HCT116 (cell line): ENCODE measurements around the gene GALNT2. TPM values are rescaled to one million over a fixed set of nuclear protein-coding genes. Genes with fewer than 3 reads are reported as not detected.

ENCODE experiments used
- ATAC-seq: fragments of 200-7000 bp; cut with Tn5 transposase; 2 replicates; pipeline ENCODE4 v1.9.1; 2020; ENCODE audit warnings: mild to moderate bottlenecking, moderate library complexity
- BruUV-seq: library from RNA; stranded (reverse); fragments of 400-500 nt; replicated peaks from 2 replicates; lab custom pipeline; 2021; lab: Mats Ljungman, UMichigan
- CTCF ChIA-PET: fragments of 300-600 bp; sonication (Branson Sonifier 250); formaldehyde crosslinking; loops from one replicate; lab custom pipeline; 2021; ENCODE audit warnings: antibody characterized with exemption; lab: Charles Lee
- POLR2A ChIA-PET: fragments of 300-600, 350-600 bp; sonication (Branson Sonifier 250); formaldehyde crosslinking; loops from one replicate; lab custom pipeline; 2021; ENCODE audit warnings: antibody characterized with exemption; lab: Charles Lee
- RAD21 ChIA-PET, 2 experiments: fragments of 300-600 bp; sonication (Branson Sonifier 250); formaldehyde crosslinking; loops; one replicate each; lab custom pipeline; 2023; ENCODE audit warnings: low total read pairs in 2 of 2; ENCODE audit not compliant: uncharacterized antibody in 2 of 2, unreplicated experiment in 2 of 2, low non-redundant PET in 1 of 2; lab: Charles Lee
- DNase-seq: peaks from one replicate; pipeline ENCODE4 v3.0.0-alpha.2; 2010; ENCODE audit warnings: low read depth, low spot score
- H2AFZ ChIP-seq: fragments of 200-600 bp; shearing (Covaris generic), sonication (generic); 2 replicates; pipeline ENCODE4 v1.6.1; 2017; ENCODE audit warnings: low read depth, mixed run types, mixed read lengths, antibody characterized with exemption, low read length; ENCODE audit not compliant: poor library complexity, severe bottlenecking
- H3K27ac ChIP-seq: 2 replicates; pipeline ENCODE4 v1.5.1; 2012; ENCODE audit warnings: low read depth, low read length
- H3K27me3 ChIP-seq: fragments of 200-600 bp; sonication (generic); 2 replicates; pipeline ENCODE4 v1.6.1; 2016; ENCODE audit warnings: mixed run types, low read length, mixed read lengths; ENCODE audit not compliant: insufficient read depth
- H3K36me3 ChIP-seq, 2 experiments: fragments of 200-500 bp in 1 of 2; fragments of 200-600 bp in 1 of 2; sonication (Bioruptor generic) in 1 of 2; sonication (generic) in 1 of 2; 2 replicates each; pipeline versions ENCODE4 v1.5.1 to v1.6.1; 2014 to 2016; ENCODE audit warnings: low read length in 2 of 2, inconsistent platforms in 1 of 2, mixed read lengths in 1 of 2, mixed run types in 1 of 2; ENCODE audit not compliant: insufficient read depth in 2 of 2, control insufficient read depth in 1 of 2
- H3K4me1 ChIP-seq, 2 experiments: fragments of 200-600 bp in 1 of 2; sonication (generic) in 1 of 2; 2 replicates each; pipeline versions ENCODE4 v1.5.1 to v1.6.1; 2012 to 2017; ENCODE audit warnings: low read length in 2 of 2, inconsistent platforms in 1 of 2, mild to moderate bottlenecking in 1 of 2, mixed read lengths in 1 of 2, mixed run types in 1 of 2, moderate library complexity in 1 of 2; ENCODE audit not compliant: insufficient read depth in 2 of 2, control insufficient read depth in 1 of 2
- H3K4me2 ChIP-seq: fragments of 200-600 bp; sonication (generic); 2 replicates; pipeline ENCODE4 v1.6.1; 2017; ENCODE audit warnings: mixed run types, low read length, mixed read lengths
- H3K4me3 ChIP-seq, 2 experiments: fragments of 200-600 bp in 1 of 2; sonication (generic) in 1 of 2; replicated peaks in 1 of 2; 2 replicates each; pipeline ENCODE4 v1.5.1; 2011 to 2016; ENCODE audit warnings: low read length in 2 of 2, control low read depth in 1 of 2, low read depth in 1 of 2, mild to moderate bottlenecking in 1 of 2, mixed read lengths in 1 of 2, mixed run types in 1 of 2
- H3K79me2 ChIP-seq: fragments of 200-600 bp; sonication (generic); 2 replicates; pipeline ENCODE4 v1.6.1; 2017; ENCODE audit warnings: mild to moderate bottlenecking, mixed run types, low read length, moderate library complexity, mixed read lengths; ENCODE audit not compliant: insufficient read depth
- H3K9ac ChIP-seq: fragments of 200-600 bp; sonication (generic); 2 replicates; pipeline ENCODE4 v1.6.1; 2016; ENCODE audit warnings: low read length, mixed read lengths
- H3K9me2 ChIP-seq: fragments of 200-600 bp; sonication (generic), shearing (Covaris generic); 2 replicates; pipeline ENCODE4 v1.6.1; 2017; ENCODE audit warnings: mixed run types, mild to moderate bottlenecking, moderate library complexity; ENCODE audit not compliant: insufficient read depth
- H3K9me3 ChIP-seq, 2 experiments: fragments of 200-500 bp in 1 of 2; fragments of 200-600 bp in 1 of 2; sonication (Bioruptor generic) in 1 of 2; sonication (generic) in 1 of 2; 2 replicates each; pipeline ENCODE4 v1.6.1; 2014 to 2017; ENCODE audit warnings: low read length in 2 of 2, mixed read lengths in 2 of 2, inconsistent platforms in 1 of 2, low read depth in 1 of 2, mild to moderate bottlenecking in 1 of 2, mixed run types in 1 of 2, moderate library complexity in 1 of 2; ENCODE audit not compliant: control insufficient read depth in 1 of 2, insufficient read depth in 1 of 2
- H4K20me1 ChIP-seq: fragments of 200-600 bp; sonication (generic), shearing (Covaris generic); 2 replicates; pipeline ENCODE4 v1.6.1; 2017; ENCODE audit warnings: mixed run types, mild to moderate bottlenecking, moderate library complexity; ENCODE audit not compliant: insufficient read depth
- ATF3 ChIP-seq: IDR thresholded peaks from 2 replicates; pipeline ENCODE4 v1.6.1; 2012
- CBX3 ChIP-seq: IDR thresholded peaks from 2 replicates; pipeline ENCODE4 v1.6.1; 2012; ENCODE audit warnings: low read depth
- CEBPB ChIP-seq: IDR thresholded peaks from 2 replicates; pipeline ENCODE4 v1.6.1; 2012; ENCODE audit warnings: low read depth
- CTCF ChIP-seq, 3 experiments: fragments of 200-600 bp in 1 of 3; sonication (generic) in 1 of 3; IDR thresholded peaks in 2 of 3; conservative IDR thresholded peaks in 1 of 3; 2 replicates each; pipeline ENCODE4 v1.5.1; 2012 to 2017; ENCODE audit warnings: low read depth in 2 of 3, low read length in 2 of 3, antibody characterized with exemption in 1 of 3, borderline replicate concordance in 1 of 3, control low read depth in 1 of 3, mild to moderate bottlenecking in 1 of 3, mixed read lengths in 1 of 3, mixed run types in 1 of 3, moderate library complexity in 1 of 3; ENCODE audit not compliant: insufficient read depth in 1 of 3
- ELF1 ChIP-seq: IDR thresholded peaks from 2 replicates; pipeline ENCODE4 v1.6.1; 2012; ENCODE audit warnings: low read depth, borderline replicate concordance
- EZH2phosphoT487 ChIP-seq: fragments of 200-600 bp; IDR thresholded peaks from 2 replicates; pipeline ENCODE4 v1.6.1; 2018; ENCODE audit warnings: antibody characterized with exemption, borderline replicate concordance
- FOSL1 ChIP-seq: IDR thresholded peaks from 2 replicates; pipeline ENCODE4 v1.6.1; 2012; ENCODE audit warnings: low read depth
- MAX ChIP-seq: IDR thresholded peaks from 2 replicates; pipeline ENCODE4 v1.6.1; 2012
- POLR2AphosphoS5 ChIP-seq: IDR thresholded peaks from 2 replicates; pipeline ENCODE4 v1.6.1; 2011; ENCODE audit warnings: mild to moderate bottlenecking, low read depth, low read length, moderate library complexity
- RAD21 ChIP-seq: IDR thresholded peaks from 2 replicates; pipeline ENCODE4 v1.6.1; 2012; ENCODE audit warnings: low read depth, mild to moderate bottlenecking
- SP1 ChIP-seq: IDR thresholded peaks from 2 replicates; pipeline ENCODE4 v1.6.1; 2012; ENCODE audit warnings: low read depth
- SRF ChIP-seq: IDR thresholded peaks from 2 replicates; pipeline ENCODE4 v1.6.1; 2012; ENCODE audit warnings: low read depth
- YY1 ChIP-seq: IDR thresholded peaks from 2 replicates; pipeline ENCODE4 v1.6.1; 2011; ENCODE audit warnings: low read length, low read depth, moderate library complexity, mild to moderate bottlenecking; ENCODE audit not compliant: insufficient replicate concordance; ENCODE audit errors: extremely low read depth
- intact Hi-C: fragments of 100-400 bp; cut with micrococcal nuclease; formaldehyde crosslinking; loops from 2 replicates; pipeline ENCODE4 v1.10.0; 2022
- total RNA-seq: library from RNA; stranded (reverse); gene quantifications from one replicate; pipeline ENCODE4 v1.2.1, GENCODE V29; 2021; ENCODE audit not compliant: unreplicated experiment

GALNT2 gene
- total RNA-seq, 1 experiment from 2014 or later: 40.8 TPM

GRCh38 chr1:230026139-230026538, 40.9 kb upstream of the GALNT2 start:
- Histone ChIP-seq H3K79me2 (no peaks in the 10 kb centered on the region), H3K9me3 (no peaks in the 10 kb centered on the region), H3K27me3 (no peaks in the 10 kb centered on the region), H2AFZ (no peak overlapping the region), H3K9ac (no peak overlapping the region), H4K20me1 (no peaks in the 10 kb centered on the region), H3K9me2 (no peaks in the 10 kb centered on the region), H3K4me2 (no peak overlapping the region), H3K4me1 (no peaks in the 10 kb centered on the region), H3K27ac (no peak overlapping the region), H3K4me3 (no peak overlapping the region), H3K36me3 (no peaks in the 10 kb centered on the region)
- CTCF ChIA-PET: no interaction called here
- no peak for TF ChIP-seq FOSL1
- no peak for TF ChIP-seq SP1
- TF ChIP-seq RAD21: no peak
- TF ChIP-seq YY1: no peak
- TF ChIP-seq EZH2phosphoT487: no peak
- no peak for TF ChIP-seq SRF
- TF ChIP-seq ELF1: no peak
- TF ChIP-seq POLR2AphosphoS5: no peak
- no peak for TF ChIP-seq CEBPB
- TF ChIP-seq CTCF (IDR thresholded peaks at IDR 0.05 in 2 of 3, conservative IDR thresholded peaks at IDR 0.05 in 1 of 3; ENCODE audit: borderline replicate concordance in 1 of 3, insufficient read depth in 1 of 3, low read depth in 2 of 3, low read length in 2 of 3): no peak
- TF ChIP-seq ATF3: no peak
- no peak for TF ChIP-seq CBX3
- no peak for TF ChIP-seq MAX
- no peak for DNase-seq
- ATAC-seq: no peak
- POLR2A ChIA-PET: no interaction called here
- no TSS peak for BruUV-seq
- intact Hi-C loops: no loop called here
- RAD21 ChIA-PET: no interaction called here
